Tongue (tissue), 2 donors: ENCODE measurements around the gene SETD6. TPM values are rescaled to one million over a fixed set of nuclear protein-coding genes. Genes with fewer than 3 reads are reported as not detected.
"Not testable (repeated sequence)": the region's sequence is repeated elsewhere in the genome, so short reads cannot be mapped to it uniquely, and the experiment has no call there.

Experiments used
- DNase-seq: peaks from one replicate; pipeline ENCODE4 v3.0.0-alpha.2; 2015
- total RNA-seq: library from RNA; depleted of rRNA; stranded (reverse); fragments of >200 nt; gene quantifications from one replicate; pipeline ENCODE4 v1.2.3, GENCODE V29; 2014

Gene SETD6, protein sequence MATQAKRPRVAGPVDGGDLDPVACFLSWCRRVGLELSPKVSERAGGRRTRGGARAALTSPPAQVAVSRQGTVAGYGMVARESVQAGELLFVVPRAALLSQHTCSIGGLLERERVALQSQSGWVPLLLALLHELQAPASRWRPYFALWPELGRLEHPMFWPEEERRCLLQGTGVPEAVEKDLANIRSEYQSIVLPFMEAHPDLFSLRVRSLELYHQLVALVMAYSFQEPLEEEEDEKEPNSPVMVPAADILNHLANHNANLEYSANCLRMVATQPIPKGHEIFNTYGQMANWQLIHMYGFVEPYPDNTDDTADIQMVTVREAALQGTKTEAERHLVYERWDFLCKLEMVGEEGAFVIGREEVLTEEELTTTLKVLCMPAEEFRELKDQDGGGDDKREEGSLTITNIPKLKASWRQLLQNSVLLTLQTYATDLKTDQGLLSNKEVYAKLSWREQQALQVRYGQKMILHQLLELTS
- total RNA-seq = 16.2 TPM

- DNase-seq = peak; percentile 94
These were observed at the start of gene SETD6 for GRCh38 chr16:58515125-58515870. Gene SETD6, plus strand, starts transcription at chr16:58515517. Its CDS starts 21 bp downstream, at chr16:58515538.

DNA sequence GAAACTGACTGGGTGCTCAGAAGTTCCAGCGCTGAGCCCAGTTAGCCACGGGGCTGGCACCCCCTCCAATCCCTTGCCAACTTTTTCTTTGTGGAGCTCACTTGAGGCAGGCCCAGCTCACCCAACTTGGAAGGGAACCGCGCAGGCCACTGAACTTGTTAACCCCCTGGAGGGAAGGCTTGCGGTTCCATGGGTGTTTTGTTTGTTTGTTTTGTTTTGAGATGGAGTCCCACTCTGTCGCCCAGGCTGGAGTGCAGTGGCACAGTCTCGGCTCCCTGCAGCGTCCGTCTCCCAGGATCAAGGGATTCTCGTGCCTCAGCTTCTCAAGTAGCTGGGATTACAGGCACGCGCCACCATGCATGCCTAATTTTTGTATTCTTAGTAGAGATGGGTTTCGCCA, 49.5 kb upstream of the SETD6 start:
- DNase-seq = no peak

- no peak for DNase-seq
These were observed 48.9 kb upstream of the SETD6 start for GRCh38 chr16:58466396-58466795.

- no peak for DNase-seq
These were observed 47.4 kb upstream of the SETD6 start for GRCh38 chr16:58467905-58468304.

DNA sequence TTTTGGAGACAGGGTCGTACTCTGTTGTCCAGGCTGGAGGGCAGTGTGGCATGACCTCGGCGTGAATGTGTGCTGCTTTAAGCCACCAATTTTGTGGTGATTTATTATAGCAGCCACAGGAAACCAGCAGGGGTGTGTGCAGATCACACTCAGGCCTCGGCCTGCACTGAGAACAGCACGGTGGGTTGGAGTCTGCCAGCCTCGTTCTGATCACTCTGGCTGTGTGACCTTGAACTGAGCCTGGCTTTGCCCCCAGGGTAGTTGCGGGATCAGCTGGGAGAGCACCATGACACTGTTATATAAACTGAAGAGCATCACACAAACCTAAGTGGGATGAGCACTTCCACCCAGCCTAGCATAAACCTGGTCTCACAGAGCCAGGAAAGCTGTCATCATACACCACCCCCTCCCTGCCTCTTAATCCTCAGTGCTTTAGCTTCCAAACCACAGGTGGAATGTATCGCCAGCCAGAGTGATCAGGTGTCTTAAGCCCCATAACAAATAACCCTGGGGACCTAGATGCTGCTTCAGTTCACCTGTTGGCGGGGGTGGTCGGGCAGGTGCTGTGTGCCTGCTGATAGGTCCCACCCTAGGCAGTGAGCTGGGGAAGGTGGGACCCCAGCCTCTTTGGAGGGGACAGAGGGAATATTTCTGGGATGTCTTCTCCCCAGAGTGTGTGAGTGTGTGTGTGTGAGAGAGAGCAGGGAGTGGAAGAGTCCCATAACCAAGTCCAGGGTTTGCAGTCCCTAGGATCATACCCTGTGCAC, 43.9 kb upstream of the SETD6 start:
- DNase-seq = no peak

- DNase-seq = no peak
These were observed 43.1 kb upstream of the SETD6 start for GRCh38 chr16:58472266-58472665.

GRCh38 chr16:58472827-58473226, 42.5 kb upstream of the SETD6 start:
- DNase-seq = no peak

GRCh38 chr16:58474296-58474695, 41.0 kb upstream of the SETD6 start:
- DNase-seq = no peak

- no peak for DNase-seq
These were observed 40.2 kb upstream of the SETD6 start for GRCh38 chr16:58475091-58475619.

DNA sequence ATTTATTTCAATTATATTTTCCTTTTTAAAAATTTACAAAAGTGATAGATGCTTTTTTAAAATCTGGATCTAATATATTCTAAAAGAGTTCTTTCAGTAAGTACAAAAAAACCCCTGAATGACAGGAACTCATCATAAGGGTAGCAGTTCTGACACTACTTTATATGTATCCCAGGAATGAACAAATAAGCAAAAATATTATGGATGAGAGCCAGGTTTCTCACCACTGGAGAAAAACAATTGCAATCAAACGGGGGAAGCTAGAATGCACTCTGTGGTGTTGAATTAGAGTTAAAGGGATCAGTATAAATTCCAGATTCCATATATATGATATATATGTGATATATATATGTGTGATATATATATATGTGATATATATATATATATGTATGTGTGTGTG, 38.5 kb upstream of the SETD6 start:
- no peak for DNase-seq

- no peak for DNase-seq
These were observed 36.9 kb upstream of the SETD6 start for GRCh38 chr16:58478427-58478826.

DNA sequence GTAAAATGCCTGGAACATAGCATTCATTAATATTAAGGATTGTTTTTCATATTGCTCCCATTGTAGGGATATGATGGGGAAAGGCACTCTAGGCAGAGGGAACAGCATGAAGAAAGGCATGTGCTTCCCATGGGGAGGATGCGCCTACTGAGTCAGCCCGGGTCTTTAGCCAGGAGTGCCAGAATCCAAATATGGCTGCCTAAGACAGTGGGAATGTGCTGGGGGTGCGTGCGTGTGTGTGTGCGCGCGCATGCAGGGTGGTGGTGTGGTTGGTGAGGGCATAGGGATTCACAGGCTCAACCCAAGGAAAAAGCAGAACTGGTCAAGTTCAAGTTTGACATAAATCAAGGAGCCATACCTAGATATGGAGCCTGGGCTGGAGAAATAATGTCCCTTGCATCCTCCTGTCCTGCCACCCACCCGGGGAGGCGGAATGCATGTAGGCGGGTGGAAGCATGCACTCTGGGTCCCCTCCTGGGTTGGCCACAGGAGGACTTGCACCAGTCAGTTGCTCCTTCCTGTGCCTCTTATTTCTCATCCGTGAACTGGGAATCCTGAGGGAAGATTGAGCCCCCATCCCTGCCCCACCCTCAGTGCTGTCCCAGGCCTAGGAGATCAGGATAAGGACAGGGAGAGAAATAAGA, 34.0 kb upstream of the SETD6 start:
- DNase-seq = no peak

DNA sequence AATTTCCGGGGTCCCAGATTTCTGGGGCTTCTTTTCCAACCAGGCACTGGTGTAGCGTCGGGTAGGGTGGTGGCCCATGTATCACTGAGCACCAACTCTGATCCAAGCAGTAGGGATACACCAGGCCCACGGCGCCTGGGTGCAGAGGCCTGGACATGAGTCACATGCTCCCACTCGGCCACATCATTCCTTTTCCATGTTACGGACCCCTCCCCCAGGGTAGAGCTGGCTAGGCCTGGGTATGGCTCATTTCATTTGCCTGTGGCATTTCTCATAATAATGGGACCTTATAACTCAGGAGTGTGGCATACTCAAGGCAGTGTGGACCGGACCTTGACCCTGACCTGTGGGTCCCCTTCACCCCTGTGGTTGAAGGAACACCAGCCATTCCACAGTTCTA, 33.4 kb upstream of the SETD6 start:
- no peak for DNase-seq

GRCh38 chr16:58485184-58485887, 30.0 kb upstream of the SETD6 start:
- DNase-seq = peak; percentile 60

DNA sequence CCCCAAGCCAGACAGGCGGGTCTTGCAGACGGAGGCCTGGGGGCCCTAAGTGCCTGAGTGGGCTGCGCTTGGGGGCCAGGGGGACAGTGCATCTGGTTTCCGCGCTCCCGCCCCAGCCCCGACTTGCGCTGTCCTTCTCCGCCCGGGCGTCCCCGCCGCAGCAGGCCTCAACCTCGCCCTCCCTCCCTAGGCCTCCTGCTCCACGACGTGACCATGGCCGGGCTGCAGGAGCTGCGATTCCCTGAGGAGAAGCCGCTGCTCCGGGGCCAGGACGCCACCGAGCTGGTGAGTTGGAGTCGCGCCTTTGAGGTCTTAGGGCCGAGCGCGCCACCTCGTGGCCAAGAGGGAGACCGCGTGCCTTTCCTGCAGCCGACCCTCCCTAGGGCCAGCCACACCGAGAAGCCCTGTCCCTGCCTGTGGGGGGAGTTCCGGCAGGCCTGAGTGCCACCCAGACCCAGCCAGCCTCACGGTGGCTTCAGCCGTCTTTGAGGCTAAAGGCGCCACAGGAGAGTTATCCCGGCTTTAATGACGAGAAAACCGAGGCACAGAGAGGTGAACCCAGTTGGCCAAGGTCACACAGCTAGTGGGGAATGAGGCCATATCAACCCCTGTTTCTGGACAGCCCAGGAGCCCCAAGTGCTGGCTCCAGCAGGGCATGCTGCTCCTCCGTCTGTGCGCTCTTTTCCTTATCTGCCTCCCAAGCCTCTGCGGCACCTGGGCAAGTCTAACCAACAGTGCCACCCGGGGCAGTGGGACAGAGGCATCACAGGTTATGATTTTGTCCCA, 27.6 kb upstream of the SETD6 start:
- peak; percentile 92 for DNase-seq

DNA sequence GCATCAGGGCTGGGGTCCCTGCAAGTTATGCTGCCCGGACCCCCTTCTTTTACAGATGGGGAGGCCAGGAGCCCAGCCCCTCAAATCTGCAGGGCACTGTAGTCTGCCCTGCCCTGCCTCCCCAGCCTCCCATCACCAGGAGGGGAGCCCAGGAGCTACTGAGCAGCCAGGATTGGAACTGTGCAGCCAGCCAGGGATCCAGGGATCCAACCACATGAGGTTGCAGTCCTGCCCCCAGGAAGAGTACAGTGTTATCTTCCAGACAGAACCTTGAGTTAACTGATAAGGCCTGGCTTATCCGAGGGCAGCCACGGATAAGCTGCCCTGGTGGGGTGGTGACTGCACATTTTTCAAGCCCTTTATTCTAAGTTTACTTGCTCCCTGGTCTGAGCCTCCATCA, 26.8 kb upstream of the SETD6 start:
- DNase-seq = no peak

DNA sequence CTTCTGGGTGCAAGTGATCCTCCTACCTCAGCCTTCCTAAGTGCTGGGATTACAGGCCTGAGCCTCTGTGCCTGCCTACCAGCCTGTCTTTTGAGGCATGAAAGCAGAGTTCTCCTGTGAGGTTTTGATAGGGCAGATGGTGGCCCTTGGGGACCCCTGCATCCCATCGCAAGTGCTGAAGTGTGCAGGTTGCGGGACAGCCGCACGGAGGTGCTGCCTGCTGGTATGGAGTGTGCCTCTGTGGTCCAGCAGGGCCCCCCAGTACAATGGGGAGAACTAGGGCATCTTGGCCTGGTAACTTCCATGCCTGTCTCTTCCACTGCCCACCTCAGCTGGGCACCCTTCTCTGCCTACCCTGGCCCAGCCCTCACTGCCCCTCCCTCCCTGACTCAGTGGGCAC, 25.3 kb upstream of the SETD6 start:
- no peak for DNase-seq

DNA sequence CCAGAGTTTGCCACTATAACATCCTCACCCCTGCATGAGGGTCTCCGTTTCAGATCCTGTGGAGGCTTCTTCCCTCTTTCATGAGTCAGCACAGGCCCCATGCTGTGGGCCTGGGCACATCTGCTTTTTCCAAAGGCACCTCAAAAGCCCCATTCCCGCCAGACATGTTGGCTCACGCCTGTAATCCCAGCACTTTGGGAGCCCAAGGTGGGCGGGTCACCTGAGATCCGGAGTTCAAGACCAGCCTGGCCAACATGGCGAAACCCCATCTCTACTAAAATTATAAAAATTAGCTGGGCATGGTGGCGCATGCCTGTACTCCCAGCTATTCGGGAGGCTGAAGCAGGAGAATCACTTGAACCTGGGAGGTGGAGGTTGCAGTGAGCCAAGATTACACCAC, 24.8 kb upstream of the SETD6 start:
- not testable (repeated sequence) for DNase-seq

GRCh38 chr16:58492066-58492465, 23.3 kb upstream of the SETD6 start:
- no peak for DNase-seq

GRCh38 chr16:58492735-58493134, 22.6 kb upstream of the SETD6 start:
- DNase-seq = no peak
